GM19372 (cell line): Measurements from ENCODE around the gene IFNAR1.
"Not testable (repeated sequence)": the region's sequence is repeated elsewhere in the genome, so short reads cannot be mapped to it uniquely, and the experiment has no call there.

Experiments
- ATAC-seq: cut with Tn5 transposase; IDR thresholded peaks from one replicate; pipeline ENCODE4 v1.9.1; 2021; ENCODE audit warnings: mild to moderate bottlenecking, low read depth, moderate library complexity; ENCODE audit not compliant: unreplicated experiment

Gene IFNAR1

GRCh38 chr21:33305344-33305671 is 19.5 kb upstream of the IFNAR1 start:
- no peak for ATAC-seq

- no peak for ATAC-seq
These were observed 18.8 kb upstream of the IFNAR1 start for GRCh38 chr21:33305938-33306337.

GRCh38 chr21:33308586-33309490 is 15.9 kb upstream of the IFNAR1 start:
- ATAC-seq = no peak

GRCh38 chr21:33309778-33310177 is 15.0 kb upstream of the IFNAR1 start:
- no peak for ATAC-seq

- no peak for ATAC-seq
These were observed 12.6 kb upstream of the IFNAR1 start for GRCh38 chr21:33312121-33312520.

- no peak for ATAC-seq
These were observed 11.6 kb upstream of the IFNAR1 start for GRCh38 chr21:33313183-33313582.

GRCh38 chr21:33313611-33314010 is 11.2 kb upstream of the IFNAR1 start:
- no peak for ATAC-seq

GRCh38 chr21:33314111-33314510 is 10.7 kb upstream of the IFNAR1 start:
- no peak for ATAC-seq

- ATAC-seq = no peak
These were observed 8.6 kb upstream of the IFNAR1 start for GRCh38 chr21:33315946-33316710.

GRCh38 chr21:33317145-33317544 is 7.6 kb upstream of the IFNAR1 start:
- no peak for ATAC-seq

GRCh38 chr21:33317786-33318486 is 6.8 kb upstream of the IFNAR1 start:
- no peak for ATAC-seq

GRCh38 chr21:33321005-33321404 is 3.8 kb upstream of the IFNAR1 start:
- ATAC-seq = not testable (repeated sequence)

GRCh38 chr21:33323610-33324009 is 1.2 kb upstream of the IFNAR1 start:
- ATAC-seq = not testable (repeated sequence)

GRCh38 chr21:33325222-33326067 is 675 bp downstream of the IFNAR1 start:
- peak; percentile 31 for ATAC-seq

GRCh38 chr21:33327326-33327725 is 2.6 kb downstream of the IFNAR1 start:
- ATAC-seq = no peak

GRCh38 chr21:33327792-33328433 is 3.1 kb downstream of the IFNAR1 start:
- ATAC-seq = no peak

- no peak for ATAC-seq
These were observed 6.0 kb downstream of the IFNAR1 start for GRCh38 chr21:33330726-33331125.

GRCh38 chr21:33332143-33332542 is 7.4 kb downstream of the IFNAR1 start:
- ATAC-seq = peak; percentile 87

GRCh38 chr21:33334191-33334590 is 9.4 kb downstream of the IFNAR1 start:
- ATAC-seq = no peak

GRCh38 chr21:33334824-33335223 is 10.1 kb downstream of the IFNAR1 start:
- no peak for ATAC-seq
